ENCODE data around the gene EXOC3.
A peak's percentile ranks its signal among the peaks of the same experiment; 100 is the strongest.

The EXOC3 gene

GRCh38 chr5:423626-424261, 19.2 kb upstream of the EXOC3 start:
- no peak for TF ChIP-seq CTCF (IDR thresholded peaks at IDR 0.05; ENCODE audit: insufficient read depth, missing control alignments)
- no peak for DNase-seq (ENCODE audit: insufficient read length, low spot score)
- no peak for FAIRE-seq

GRCh38 chr5:424301-425110, 18.5 kb upstream of the EXOC3 start:
- no peak for TF ChIP-seq CTCF (IDR thresholded peaks at IDR 0.05; ENCODE audit: insufficient read depth, missing control alignments)
- FAIRE-seq (no peak), DNase-seq (ENCODE audit: insufficient read length, low spot score) (no peak)

- DNase-seq (ENCODE audit: insufficient read length, low spot score) (no peak), FAIRE-seq (no peak)
- peak; percentile 53 for TF ChIP-seq CTCF (IDR thresholded peaks at IDR 0.05; ENCODE audit: insufficient read depth, missing control alignments)
Measured at GRCh38 chr5:425714-426113, 17.3 kb upstream of the EXOC3 start.

GRCh38 chr5:426392-426976, 16.5 kb upstream of the EXOC3 start:
- DNase-seq (ENCODE audit: insufficient read length, low spot score), result no peak
- FAIRE-seq, result no peak
- TF ChIP-seq CTCF (IDR thresholded peaks at IDR 0.05; ENCODE audit: insufficient read depth, missing control alignments), result no peak

GRCh38 chr5:427415-428087, 15.4 kb upstream of the EXOC3 start:
- TF ChIP-seq CTCF (IDR thresholded peaks at IDR 0.05; ENCODE audit: insufficient read depth, missing control alignments), result no peak
- DNase-seq (ENCODE audit: insufficient read length, low spot score), result no peak
- FAIRE-seq, result no peak

GRCh38 chr5:428219-428618, 14.8 kb upstream of the EXOC3 start:
- TF ChIP-seq CTCF (IDR thresholded peaks at IDR 0.05; ENCODE audit: insufficient read depth, missing control alignments), result no peak
- DNase-seq (ENCODE audit: insufficient read length, low spot score) (no peak), FAIRE-seq (no peak)
